GM13976 (cell line): ENCODE results near the gene CBFA2T2.
"Not testable (repeated sequence)": the region's sequence is repeated elsewhere in the genome, so short reads cannot be mapped to it uniquely, and the experiment has no call there.

Source experiments
- DNase-seq: peaks from one replicate; pipeline ENCODE4 v3.0.0; 2012; ENCODE audit warnings: low spot score
- CTCF ChIP-seq: IDR thresholded peaks from 2 replicates; pipeline ENCODE4 v1.5.1; 2012; ENCODE audit warnings: borderline replicate concordance, mild to moderate bottlenecking; ENCODE audit not compliant: insufficient read depth; ENCODE audit errors: extremely low read depth, missing control alignments, control extremely low read depth
- in situ Hi-C: fragments of 300-500 bp; cut with MboI; formaldehyde crosslinking; loops from one replicate; pipeline ENCODE4 v1.12.0; 2022; ENCODE audit warnings: low sequenced_read_pairs, mixed read lengths, inconsistent platforms; ENCODE audit not compliant: unreplicated experiment

The CBFA2T2 gene

GRCh38 chr20:33568868-33569801, 79.2 kb downstream of the CBFA2T2 start:
- in situ Hi-C loops = no loop called here
- TF ChIP-seq CTCF = no peak
- DNase-seq = no peak

- DNase-seq = no peak
- in situ Hi-C loops = no loop called here
- no peak for TF ChIP-seq CTCF
These were observed 80.0 kb downstream of the CBFA2T2 start for GRCh38 chr20:33569802-33570391.

- no peak for TF ChIP-seq CTCF
- peak; percentile 36 for DNase-seq
- in situ Hi-C loops = no loop called here
These were observed 80.8 kb downstream of the CBFA2T2 start for GRCh38 chr20:33570743-33571142.

- DNase-seq, in situ Hi-C loops: not testable (repeated sequence)
These were observed 83.4 kb downstream of the CBFA2T2 start for GRCh38 chr20:33573268-33573667.

- DNase-seq = no peak
- in situ Hi-C loops = no loop called here
- TF ChIP-seq CTCF = no peak
These were observed 85.4 kb downstream of the CBFA2T2 start for GRCh38 chr20:33575282-33575681.

GRCh38 chr20:33576432-33577125, 86.7 kb downstream of the CBFA2T2 start:
- in situ Hi-C loops = no loop called here
- DNase-seq = no peak

More at GRCh38 chr20:33576432-33577125, 86.7 kb downstream of the CBFA2T2 start:
- TF ChIP-seq CTCF = peak; percentile 20
